ENCODE results near the gene TTYH1. TPM values are rescaled to one million over a fixed set of nuclear protein-coding genes. Genes with fewer than 3 reads are reported as not detected.

Gene TTYH1
- total RNA-seq, 6 donors from 2014 or later: not detected

GRCh38 chr19:54470991-54471782, 55.9 kb downstream of the TTYH1 start:
- no peaks in the 10 kb centered on the region for H3K36me3 ChIP-seq
- TF ChIP-seq POLR2AphosphoS5 (IDR thresholded peaks at IDR 0.05): peak in 1 of 2 donors; percentile 72
- peak in 1 of 4 donors; percentile 21 for TF ChIP-seq POLR2A (IDR thresholded peaks at IDR 0.05)
- TF ChIP-seq EP300 (IDR thresholded peaks at IDR 0.05): no peak
- no peak for TF ChIP-seq CTCF (IDR thresholded peaks at IDR 0.05)
- H3K4me3 ChIP-seq: peak overlapping the region; percentile 41 to 59 (median 50)
- no peaks in the 10 kb centered on the region for H3K9me3 ChIP-seq
- DNase-seq (peak; percentile 31 to 85), ATAC-seq (ENCODE audit: low FRiP score in 2 of 2) (peak in 1 of 2 donors; percentile 56)
- H3K4me1 ChIP-seq: peaks cover 30 to 45% (median 36%) of the 10 kb centered on the region in 4 donors
- WGBS, 2 donors: 1% methylated on average over 17 to 59 of the region's 60 CpGs
- H3K27ac ChIP-seq: peak overlapping the region; percentile 79 to 91 (median 86)
- peaks cover 0 to 11% (median 4%) of the 10 kb centered on the region in 4 donors for H3K27me3 ChIP-seq

- no peaks in the 10 kb centered on the region for H3K9me3 ChIP-seq
- peaks cover 0 to 11% (median 4%) of the 10 kb centered on the region in 4 donors for H3K27me3 ChIP-seq
- peak; percentile 49 to 90 for DNase-seq
- TF ChIP-seq EP300 (IDR thresholded peaks at IDR 0.05) (no peak), POLR2AphosphoS5 (IDR thresholded peaks at IDR 0.05) (peak; percentile 42 to 81), POLR2A (IDR thresholded peaks at IDR 0.05) (peak in 2 of 4 donors; percentile 22 to 58), CTCF (IDR thresholded peaks at IDR 0.05) (no peak)
- H3K4me1 ChIP-seq: peaks cover 30 to 45% (median 36%) of the 10 kb centered on the region in 4 donors
- peak within 1 kb of the TSS; percentile 59 to 89 (median 84) for H3K27ac ChIP-seq
- WGBS, 2 donors: 10 to 15% methylated on average over 13 to 14 of the region's 14 CpGs
- H3K4me3 ChIP-seq: peak within 1 kb of the TSS; percentile 36 to 57 (median 52)
- ATAC-seq (ENCODE audit: low FRiP score in 2 of 2): peak; percentile 90 to 96
- H3K36me3 ChIP-seq: no peaks in the 10 kb centered on the region
Measured at GRCh38 chr19:54473071-54473891, 58.0 kb downstream of the TTYH1 start, which contains the start of gene CDC42EP5. Gene CDC42EP5, minus strand, starts transcription at chr19:54473296. Its CDS starts 7,749 bp downstream, at chr19:54465547.

- H3K4me3 ChIP-seq: no peak overlapping the region
- H3K4me1 ChIP-seq: peaks cover 30 to 42% (median 34%) of the 10 kb centered on the region in 4 donors
Measured at GRCh38 chr19:54473892-54474372, 58.7 kb downstream of the TTYH1 start.

GRCh38 chr19:54475706-54476105, 60.4 kb downstream of the TTYH1 start:
- TF ChIP-seq POLR2AphosphoS5 (IDR thresholded peaks at IDR 0.05): no peak
- TF ChIP-seq EP300 (IDR thresholded peaks at IDR 0.05): no peak
- no peak for TF ChIP-seq POLR2A (IDR thresholded peaks at IDR 0.05)
- no peak for TF ChIP-seq CTCF (IDR thresholded peaks at IDR 0.05)
- no peak for ATAC-seq (ENCODE audit: low FRiP score in 2 of 2)

More at GRCh38 chr19:54473892-54474372, 58.7 kb downstream of the TTYH1 start:
- peak overlapping the region; percentile 59 to 89 (median 84) for H3K27ac ChIP-seq
- no peak for ATAC-seq (ENCODE audit: low FRiP score in 2 of 2)
- H3K36me3 ChIP-seq: no peaks in the 10 kb centered on the region
- no peaks in the 10 kb centered on the region for H3K9me3 ChIP-seq
- no peak for DNase-seq
- no peak for TF ChIP-seq EP300 (IDR thresholded peaks at IDR 0.05)
- TF ChIP-seq CTCF (IDR thresholded peaks at IDR 0.05): no peak
- TF ChIP-seq POLR2A (IDR thresholded peaks at IDR 0.05): no peak
- TF ChIP-seq POLR2AphosphoS5 (IDR thresholded peaks at IDR 0.05): no peak
- H3K27me3 ChIP-seq: peaks cover 0 to 11% (median 4%) of the 10 kb centered on the region in 4 donors
- 67 to 79% methylated on average over 6 of the region's 6 CpGs for WGBS, 2 donors

More at GRCh38 chr19:54475706-54476105, 60.4 kb downstream of the TTYH1 start:
- Histone ChIP-seq H3K9me3 (no peaks in the 10 kb centered on the region), H3K4me3 (no peak overlapping the region), H3K36me3 (no peaks in the 10 kb centered on the region), H3K4me1 (peaks cover 14 to 24% (median 18%) of the 10 kb centered on the region in 4 donors), H3K27me3 (peaks cover 0 to 8% (median 4%) of the 10 kb centered on the region in 4 donors), H3K27ac (no peak overlapping the region)
- DNase-seq: no peak
- 83 to 88% methylated on average over 10 of the region's 11 CpGs for WGBS, 2 donors

Measured in upper lobe of left lung (tissue), 6 donors.